ENCODE data around the gene USP8.

Gene USP8

GRCh38 chr15:50546566-50546965, 122.4 kb downstream of the USP8 start, which contains the start of gene USP50:
Gene USP50, minus strand, starts transcription at chr15:50546666. Its CDS starts 141 bp downstream, at chr15:50546525.
- DNase-seq: no peak

- DNase-seq: no peak
These were observed 125.1 kb downstream of the USP8 start for GRCh38 chr15:50549326-50549725.

GRCh38 chr15:50552238-50552637, 128.0 kb downstream of the USP8 start:
- no peak for DNase-seq

- no peak for DNase-seq
These were observed 132.6 kb downstream of the USP8 start for GRCh38 chr15:50556642-50557371.

- no peak for DNase-seq
These were observed 133.8 kb downstream of the USP8 start for GRCh38 chr15:50558012-50558411.

GRCh38 chr15:50562735-50563640, 138.8 kb downstream of the USP8 start:
- DNase-seq: no peak

GRCh38 chr15:50563756-50564155, 139.6 kb downstream of the USP8 start:
- DNase-seq: no peak
